Measurements from ENCODE around the gene DNAH10. TPM values are rescaled to one million over a fixed set of nuclear protein-coding genes. Genes with fewer than 3 reads are reported as not detected.

The DNAH10 gene
- total and polyA plus RNA-seq, 10 of the 15 experiments (the other 5 are each of a cell fraction or from before 2014, with no cell fraction given) = 0.01 to 0.32 (median 0.06) TPM

GRCh38 chr12:123912415-123913380, 150.6 kb downstream of the DNAH10 start:
- Histone ChIP-seq H3K27me3 (replicated peaks in 1 of 2; ENCODE audit: control insufficient read depth in 2 of 2, insufficient read depth in 2 of 2, low read length in 1 of 2) (no peaks in the 10 kb centered on the region; a peak in 1 of 4 replicates), H3K36me3 (ENCODE audit: control insufficient read depth in 2 of 2, insufficient read depth in 2 of 2, low read length in 1 of 2) (no peaks in the 10 kb centered on the region), H3K9me3 (replicated peaks; ENCODE audit: control insufficient read depth, insufficient read depth, low read length) (no peaks in the 10 kb centered on the region), H3K9ac (ENCODE audit: control insufficient read depth, insufficient read depth, low read length) (no peak overlapping the region), H3K4me1 (ENCODE audit: control insufficient read depth, insufficient read depth, low read length) (no peaks in the 10 kb centered on the region), H3K4me3 (no peak overlapping the region), H3K79me2 (ENCODE audit: control insufficient read depth, insufficient read depth, low read length) (no peaks in the 10 kb centered on the region), H2AFZ (ENCODE audit: control insufficient read depth, low read depth, low read length) (no peak overlapping the region), H3K27ac (ENCODE audit: control insufficient read depth, insufficient read depth) (no peak overlapping the region), H4K20me1 (ENCODE audit: control insufficient read depth, insufficient read depth) (no peaks in the 10 kb centered on the region), H3K4me2 (ENCODE audit: control insufficient read depth, insufficient read depth) (no peak overlapping the region)
- 65% methylated on average over 24 of the region's 25 CpGs for WGBS (ENCODE audit: insufficient coverage, insufficient replicate concordance, low lambda C conversion rate, missing lambda C conversion rate)
- ChIA-PET SMC1A (ENCODE audit: uncharacterized antibody, unreplicated experiment) (interaction anchor here (0.8 kb wide), 1 partner anchor 25 kb away, joined by 3 read pairs; no protein-coding TSS in a partner anchor), RAD21 (ENCODE audit: unreplicated experiment) (no interaction called here), CTCF (interaction anchor here (0.5 to 1.5 kb wide), 2 partner anchors 7 to 25 kb away, joined by 3 read pairs; no protein-coding TSS in a partner anchor), POLR2A (interaction anchor here (0.8 kb wide), 1 partner anchor 74 kb away, joined by 3 read pairs; no protein-coding TSS in a partner anchor)
- BruUV-seq (replicated peaks) = no TSS peak
- no peak for DNase-seq (ENCODE audit: low read depth, low spot score)
- FAIRE-seq = no peak
- TF ChIP-seq NR2F1 (conservative IDR thresholded peaks at IDR 0.05) (no peak), CHD2 (IDR thresholded peaks at IDR 0.05; ENCODE audit: borderline replicate concordance, low read depth, low read length) (no peak), TCF3 (IDR thresholded peaks at IDR 0.05; ENCODE audit: borderline replicate concordance, insufficient read depth, low read depth, low read length) (no peak), ZBED1 (IDR thresholded peaks at IDR 0.05; ENCODE audit: borderline replicate concordance) (no peak)
- intact Hi-C loops (cut with micrococcal nuclease; ENCODE audit: unreplicated experiment) = no loop called here
- in situ Hi-C loops (cut with MboI) = no loop called here
- peak; percentile 32 for ATAC-seq

- H3K9me3 ChIP-seq (replicated peaks; ENCODE audit: control insufficient read depth, insufficient read depth, low read length) = no peaks in the 10 kb centered on the region
- no peak for DNase-seq (ENCODE audit: low read depth, low spot score)
- no peak overlapping the region for H3K4me2 ChIP-seq (ENCODE audit: control insufficient read depth, insufficient read depth)
- SMC1A ChIA-PET (ENCODE audit: uncharacterized antibody, unreplicated experiment) = no interaction called here
- H2AFZ ChIP-seq (ENCODE audit: control insufficient read depth, low read depth, low read length) = no peak overlapping the region
- intact Hi-C loops (cut with micrococcal nuclease; ENCODE audit: unreplicated experiment) (no loop called here), in situ Hi-C loops (cut with MboI) (no loop called here)
- 59% methylated on average over 18 of the region's 20 CpGs for WGBS (ENCODE audit: insufficient coverage, insufficient replicate concordance, low lambda C conversion rate, missing lambda C conversion rate)
- CTCF ChIA-PET = interaction anchor here (1.5 kb wide), 1 partner anchor 9 kb away, joined by 3 read pairs; no protein-coding TSS in a partner anchor
- POLR2A ChIA-PET = interaction anchor here (0.5 kb wide), 1 partner anchor 135 kb away, joined by 6 read pairs; no protein-coding TSS in a partner anchor
- RAD21 ChIA-PET (ENCODE audit: unreplicated experiment) = no interaction called here
- no peak overlapping the region for H3K27ac ChIP-seq (ENCODE audit: control insufficient read depth, insufficient read depth)
- no peaks in the 10 kb centered on the region for H3K4me1 ChIP-seq (ENCODE audit: control insufficient read depth, insufficient read depth, low read length)
- no peaks in the 10 kb centered on the region for H4K20me1 ChIP-seq (ENCODE audit: control insufficient read depth, insufficient read depth)
- H3K9ac ChIP-seq (ENCODE audit: control insufficient read depth, insufficient read depth, low read length) = no peak overlapping the region
- no peak overlapping the region for H3K4me3 ChIP-seq
- no TSS peak for BruUV-seq (replicated peaks)
- ATAC-seq = no peak
- no peaks in the 10 kb centered on the region for H3K36me3 ChIP-seq (ENCODE audit: control insufficient read depth in 2 of 2, insufficient read depth in 2 of 2, low read length in 1 of 2)
- no peaks in the 10 kb centered on the region for H3K79me2 ChIP-seq (ENCODE audit: control insufficient read depth, insufficient read depth, low read length)
- no peak for FAIRE-seq
- H3K27me3 ChIP-seq (replicated peaks in 1 of 2; ENCODE audit: control insufficient read depth in 2 of 2, insufficient read depth in 2 of 2, low read length in 1 of 2) = no peaks in the 10 kb centered on the region; a peak in 1 of 4 replicates
- TF ChIP-seq PAX5 (IDR thresholded peaks at IDR 0.05; ENCODE audit: borderline replicate concordance, low read depth, low read length) (no peak), IRF3 (IDR thresholded peaks at IDR 0.05) (no peak), PAX8 (IDR thresholded peaks at IDR 0.05) (no peak), ZNF217 (IDR thresholded peaks at IDR 0.05) (no peak), SMAD1 (IDR thresholded peaks at IDR 0.05; ENCODE audit: low read depth, partially characterized antibody) (no peak), CEBPZ (IDR thresholded peaks at IDR 0.05; ENCODE audit: low read depth, low read length) (no peak), GABPA (IDR thresholded peaks at IDR 0.05; ENCODE audit: low read depth) (no peak)
These were observed 152.7 kb downstream of the DNAH10 start for GRCh38 chr12:123914726-123915333.
